Measurements from ENCODE around the gene CSH2. TPM values are rescaled to one million over a fixed set of nuclear protein-coding genes. Genes with fewer than 3 reads are reported as not detected.
A peak's percentile ranks its signal among the peaks of the same experiment; 100 is the strongest.

Gene CSH2
- total and polyA plus RNA-seq, 2 of the 8 experiments (the other 6 are each of a cell fraction or from before 2014, with no cell fraction given) = 0.43 TPM; not detected in 1

GRCh38 chr17:63842540-63843386 is 30.7 kb downstream of the CSH2 start, which contains the start of gene SMARCD2 (continued):
- TF ChIP-seq POLR2A (IDR thresholded peaks at IDR 0.05; ENCODE audit: control extremely low read depth in 1 of 2, low read depth in 2 of 2, low read length in 2 of 2) (peak in 1 of 2 experiments; percentile 43; a peak in 1 of 3 replicates), CREB1 (IDR thresholded peaks at IDR 0.05) (peak; percentile 74), TAF7 (optimal IDR thresholded peaks at IDR 0.05; ENCODE audit: borderline replicate concordance, low read depth, low read length) (peak; percentile 72), SRF (IDR thresholded peaks at IDR 0.05; ENCODE audit: low read depth, low read length) (peak; percentile 51), SIRT6 (IDR thresholded peaks at IDR 0.05; ENCODE audit: low read length) (no peak), SUZ12 (IDR thresholded peaks at IDR 0.05; ENCODE audit: low read length) (no peak), SP2 (IDR thresholded peaks at IDR 0.05; ENCODE audit: low read length) (no peak), CHD2 (IDR thresholded peaks at IDR 0.05; ENCODE audit: low read length) (peak; percentile 95), RBBP5 (IDR thresholded peaks at IDR 0.05; ENCODE audit: borderline replicate concordance, low read depth, low read length) (no peak), BCL11A (IDR thresholded peaks at IDR 0.05; ENCODE audit: low read depth in 2 of 2, low read length in 2 of 2) (no peak), KDM4A (IDR thresholded peaks at IDR 0.05; ENCODE audit: low read depth, low read length, severe bottlenecking) (peak; percentile 84), TBP (IDR thresholded peaks at IDR 0.05; ENCODE audit: low read depth, low read length) (peak; percentile 76), USF2 (IDR thresholded peaks at IDR 0.05; ENCODE audit: low read length) (0 out of 2 replicates have a peak, but pooled peaks have one; percentile 25), SP1 (IDR thresholded peaks at IDR 0.05; ENCODE audit: low read depth, low read length) (peak; percentile 100), HDAC2 (IDR thresholded peaks at IDR 0.05; ENCODE audit: borderline replicate concordance in 1 of 2, low read depth in 2 of 2, low read length in 2 of 2) (no peak), POLR2AphosphoS5 (IDR thresholded peaks at IDR 0.05; ENCODE audit: low read depth, low read length) (no peak), NRF1 (IDR thresholded peaks at IDR 0.05; ENCODE audit: low read depth, low read length) (peak; percentile 15; the same call in 1 of the 2 replicates), FOSL1 (IDR thresholded peaks at IDR 0.05; ENCODE audit: insufficient read depth, low read depth, low read length) (no peak), SIX5 (IDR thresholded peaks at IDR 0.05; ENCODE audit: low read depth, low read length) (no peak; the same call in 1 of the 2 replicates), ASH2L (IDR thresholded peaks at IDR 0.05; ENCODE audit: low read length) (peak; percentile 36), CTBP2 (IDR thresholded peaks at IDR 0.05; ENCODE audit: borderline replicate concordance, insufficient read depth, insufficient read length, low read length) (peak; percentile 63), POU5F1 (IDR thresholded peaks at IDR 0.05; ENCODE audit: low read depth, low read length) (no peak)
- TF ChIP-seq, protein P1, sequence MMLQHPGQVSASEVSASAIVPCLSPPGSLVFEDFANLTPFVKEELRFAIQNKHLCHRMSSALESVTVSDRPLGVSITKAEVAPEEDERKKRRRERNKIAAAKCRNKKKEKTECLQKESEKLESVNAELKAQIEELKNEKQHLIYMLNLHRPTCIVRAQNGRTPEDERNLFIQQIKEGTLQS (IDR thresholded peaks at IDR 0.05; ENCODE audit: insufficient read depth, low read depth, low read length) = no peak

All from H1 (cell line).